Psoas muscle (tissue), 8 donors: ENCODE measurements around the gene PHC2. TPM values are rescaled to one million over a fixed set of nuclear protein-coding genes. Genes with fewer than 3 reads are reported as not detected.

ENCODE experiments used
- ATAC-seq, 4 donors: fragments of 200-7000 bp; cut with Tn5 transposase; one replicate each; pipeline ENCODE4 v1.9.1; 2020; ENCODE audit warnings: moderate library complexity in 3 of 4, mild to moderate bottlenecking in 2 of 4
- DNase-seq, 2 donors: peaks; one replicate each; pipeline ENCODE4 v3.0.0-alpha.2; 2020
- H3K27ac ChIP-seq: fragments of 200-600 bp; one replicate; pipeline ENCODE4 v1.8.0; 2022
- H3K27me3 ChIP-seq, 3 donors: fragments of 200-600 bp in 1 of 3; one replicate each; pipeline versions ENCODE4 v1.6.1 to v1.8.0; 2013 to 2022; ENCODE audit warnings: low read length in 2 of 3, mild to moderate bottlenecking in 2 of 3, moderate library complexity in 1 of 3; ENCODE audit not compliant: insufficient read depth in 3 of 3
- H3K36me3 ChIP-seq, 2 donors: fragments of 200-600 bp in 1 of 2; one replicate each; pipeline versions ENCODE4 v1.6.1 to v1.8.0; 2013 to 2022; ENCODE audit warnings: low read depth in 1 of 2, mild to moderate bottlenecking in 1 of 2, moderate library complexity in 1 of 2; ENCODE audit not compliant: insufficient read depth in 1 of 2
- H3K4me1 ChIP-seq: fragments of 200-600 bp; one replicate; pipeline ENCODE4 v1.8.0; 2022
- H3K4me3 ChIP-seq: fragments of 200-600 bp; one replicate; pipeline ENCODE4 v1.8.0; 2022; ENCODE audit warnings: mild to moderate bottlenecking
- H3K9me3 ChIP-seq: fragments of 200-600 bp; one replicate; pipeline ENCODE4 v1.8.0; 2022
- CTCF ChIP-seq: fragments of 200-600 bp; IDR thresholded peaks from one replicate; pipeline ENCODE4 v1.8.0; 2022; ENCODE audit warnings: antibody characterized with exemption
- WGBS, 3 donors: extraction: QIAGEN DNeasy Blood & Tissue Kit; methylation state at CpG; one replicate each; pipeline versions ENCODE4 v1.1.6 to v1.1.7; 2013; 5-methylcytosine and 5-hydroxymethylcytosine counted together
- intact Hi-C, 2 donors: fragments of 100-400 bp; cut with DNase I; formaldehyde crosslinking; loops; one replicate each; pipeline versions ENCODE4 v1.11.0 to v1.14.2; 2022
- polyA plus RNA-seq, 3 donors: library from polyadenylated mRNA; stranded (reverse); fragments of 200-250 nt; gene quantifications; one replicate each; pipeline ENCODE4 v1.2.3, GENCODE V29; 2013
- total RNA-seq, 4 donors: library from RNA; stranded (reverse); fragmentation: NEBNext Ultra II Directional in 2 of 4; extraction: Animal tissue kit (Norgen Biotek cat#: 25700) in 2 of 4; gene quantifications; one replicate each; pipeline versions ENCODE4 v1.2.1 to v1.2.4, GENCODE V29; 2021 to 2023
- donor health status: healthy with polysubstance abuse.
- donor health status: DM: no; HTN: no; CAD: no; lungs with moderate emphysema.
- donor health status: Bipolar disorder and iron deficiency.
- donor health status: healthy.
- donor health status: DM: yes; HTN: yes; CAD: no.
- donor health status: DM: no; HTN: no; CAD: no.
- donor health status: DM: no; HTN: no; CAD: no.
- donor health status: DM: yes; HTN: yes; CAD: no.

Gene PHC2
- total and polyA plus RNA-seq, 7 donors: 74.1 to 427 (median 338) TPM

GRCh38 chr1:33379631-33380354, 51.1 kb downstream of the PHC2 start:
- DNase-seq (no peak), ATAC-seq (no peak)
- intact Hi-C loops: loop anchor here in 1 of 2 donors (5.0 kb wide), 1 partner anchor 93 kb away; the partner anchor contains the start of gene ZSCAN20
- Histone ChIP-seq H3K27me3 (no peaks in the 10 kb centered on the region), H3K27ac (no peak overlapping the region), H3K4me3 (no peak overlapping the region), H3K4me1 (peaks cover 37% of the 10 kb centered on the region), H3K36me3 (peaks cover 0 to under 1% of the 10 kb centered on the region in 2 donors), H3K9me3 (no peaks in the 10 kb centered on the region)
- WGBS, 3 donors: 54 to 71% (median 63%) methylated on average over 10 of the region's 10 CpGs
- TF ChIP-seq CTCF: no peak

- H3K27ac ChIP-seq: no peak overlapping the region
- H3K4me1 ChIP-seq: peaks cover 37% of the 10 kb centered on the region
- WGBS, 3 donors: 53 to 70% (median 65%) methylated on average over 2 to 3 of the region's 5 CpGs
- no peak overlapping the region for H3K4me3 ChIP-seq
- DNase-seq: no peak
- TF ChIP-seq CTCF: no peak
- intact Hi-C loops: no loop called here
- no peaks in the 10 kb centered on the region for H3K27me3 ChIP-seq
- no peaks in the 10 kb centered on the region for H3K9me3 ChIP-seq
- peaks cover 0 to 8% of the 10 kb centered on the region in 2 donors for H3K36me3 ChIP-seq
- no peak for ATAC-seq
Measured at GRCh38 chr1:33378976-33379375, 51.9 kb downstream of the PHC2 start.

- TF ChIP-seq CTCF: no peak
- no peaks in the 10 kb centered on the region for H3K9me3 ChIP-seq
- 29 to 39% (median 30%) methylated on average over 1 of the region's 1 CpG for WGBS, 3 donors
- ATAC-seq: no peak
- H3K27me3 ChIP-seq: no peaks in the 10 kb centered on the region
- H3K27ac ChIP-seq: no peak overlapping the region
- no peak overlapping the region for H3K4me3 ChIP-seq
- H3K36me3 ChIP-seq: peaks cover 0 to 10% of the 10 kb centered on the region in 2 donors
- intact Hi-C loops: no loop called here
- H3K4me1 ChIP-seq: peaks cover 35% of the 10 kb centered on the region
- DNase-seq: no peak
Measured at GRCh38 chr1:33378524-33378923, 52.4 kb downstream of the PHC2 start.

GRCh38 chr1:33377756-33378155, 53.1 kb downstream of the PHC2 start:
- H3K4me1 ChIP-seq: peaks cover 28% of the 10 kb centered on the region
- ATAC-seq (no peak), DNase-seq (no peak)
- no peak overlapping the region for H3K4me3 ChIP-seq
- intact Hi-C loops: no loop called here
- no peak for TF ChIP-seq CTCF
- no peaks in the 10 kb centered on the region for H3K27me3 ChIP-seq
- H3K9me3 ChIP-seq: no peaks in the 10 kb centered on the region
- 75 to 87% (median 85%) methylated on average over 1 of the region's 1 CpG for whole genome bisulfite sequencing, 3 donors
- peaks cover 0 to 11% of the 10 kb centered on the region in 2 donors for H3K36me3 ChIP-seq
- no peak overlapping the region for H3K27ac ChIP-seq

GRCh38 chr1:33377013-33377412, 53.9 kb downstream of the PHC2 start:
- H3K9me3 ChIP-seq: no peaks in the 10 kb centered on the region
- peaks cover 0 to 18% of the 10 kb centered on the region in 2 donors for H3K36me3 ChIP-seq
- no peak overlapping the region for H3K4me3 ChIP-seq
- H3K27me3 ChIP-seq: no peaks in the 10 kb centered on the region
- 95 to 100% (median 96%) methylated on average over 1 of the region's 1 CpG for WGBS, 3 donors
- DNase-seq (no peak), ATAC-seq (no peak)
- TF ChIP-seq CTCF: no peak
- intact Hi-C loops: no loop called here
- no peak overlapping the region for H3K27ac ChIP-seq
- H3K4me1 ChIP-seq: peaks cover 21% of the 10 kb centered on the region
